ENCODE results near the gene GLIPR2.

Gene GLIPR2

DNA sequence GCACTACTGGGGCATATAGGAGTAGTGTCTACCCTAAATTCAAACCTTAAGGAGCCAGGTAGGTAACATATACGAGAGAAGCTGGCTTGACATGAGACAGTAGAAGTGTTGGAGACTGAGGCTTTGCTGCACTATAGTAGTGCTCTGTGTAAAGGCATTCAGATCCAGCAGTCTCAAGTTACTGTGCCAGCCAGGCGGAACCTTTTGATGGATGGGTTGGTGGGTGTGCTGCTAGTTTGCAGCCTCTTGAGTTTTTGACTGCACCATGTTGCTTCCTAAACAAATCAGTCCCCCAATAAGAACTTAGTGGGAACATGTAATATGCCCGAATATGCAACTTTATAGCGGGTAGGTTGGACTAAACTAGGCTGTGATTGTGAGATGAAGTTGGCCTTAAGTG is 55.7 kb downstream of the GLIPR2 start:
- DNase-seq (ENCODE audit: low read depth, low spot score), result no peak

DNA sequence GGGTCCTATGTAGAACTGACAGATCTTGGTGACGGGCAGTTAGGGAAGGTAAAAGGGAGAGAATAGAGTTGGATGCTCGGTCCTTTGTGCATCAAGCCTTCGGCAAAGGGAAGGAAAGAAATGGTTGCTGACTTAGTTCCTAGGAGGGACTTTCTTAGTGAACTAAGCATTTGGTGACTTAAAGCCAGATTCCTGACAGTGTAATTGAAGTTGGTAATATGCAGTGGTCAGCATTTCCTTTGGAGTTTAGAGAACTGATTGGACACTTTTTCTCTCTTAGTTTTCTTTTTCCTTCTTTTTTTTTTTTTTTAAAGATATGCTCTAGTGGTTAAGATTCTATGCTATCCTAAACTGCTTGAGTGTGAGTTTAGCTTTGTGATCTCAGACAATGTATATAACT is 56.5 kb downstream of the GLIPR2 start:
- no peak for DNase-seq (ENCODE audit: low read depth, low spot score)

DNA sequence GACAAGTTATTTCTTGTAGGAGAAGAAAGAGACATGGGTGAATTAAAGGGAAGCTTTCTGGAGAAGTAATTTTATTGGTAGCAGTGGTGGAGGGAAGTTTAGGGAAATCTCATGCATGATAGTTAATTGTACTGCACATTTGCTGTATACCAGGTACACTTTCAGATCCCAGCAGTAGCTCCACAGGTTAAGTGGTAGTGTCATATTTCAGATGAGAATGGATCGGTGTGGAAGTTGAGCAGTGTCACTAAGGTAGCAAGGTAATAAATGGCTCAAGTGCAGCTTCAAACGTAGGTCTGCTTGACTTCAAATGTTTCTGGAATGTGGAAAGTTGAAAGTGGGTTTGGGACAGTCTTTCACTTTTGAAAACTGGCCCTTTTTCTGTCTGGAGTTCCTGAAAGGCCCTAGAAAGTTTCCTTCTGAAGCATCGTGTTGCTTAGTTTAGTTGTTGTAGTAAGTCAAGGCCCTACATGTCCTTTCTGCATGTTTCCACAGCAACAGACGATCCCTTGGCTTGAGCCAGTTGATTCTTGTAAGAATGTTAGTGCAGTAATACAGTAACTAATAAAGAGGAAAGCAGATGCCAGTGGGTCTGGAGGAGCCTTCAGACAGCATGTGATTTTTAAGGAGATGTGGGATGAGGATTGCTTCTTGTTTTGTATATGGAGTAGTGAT is 57.9 kb downstream of the GLIPR2 start:
- no peak for DNase-seq (ENCODE audit: low read depth, low spot score)

DNA sequence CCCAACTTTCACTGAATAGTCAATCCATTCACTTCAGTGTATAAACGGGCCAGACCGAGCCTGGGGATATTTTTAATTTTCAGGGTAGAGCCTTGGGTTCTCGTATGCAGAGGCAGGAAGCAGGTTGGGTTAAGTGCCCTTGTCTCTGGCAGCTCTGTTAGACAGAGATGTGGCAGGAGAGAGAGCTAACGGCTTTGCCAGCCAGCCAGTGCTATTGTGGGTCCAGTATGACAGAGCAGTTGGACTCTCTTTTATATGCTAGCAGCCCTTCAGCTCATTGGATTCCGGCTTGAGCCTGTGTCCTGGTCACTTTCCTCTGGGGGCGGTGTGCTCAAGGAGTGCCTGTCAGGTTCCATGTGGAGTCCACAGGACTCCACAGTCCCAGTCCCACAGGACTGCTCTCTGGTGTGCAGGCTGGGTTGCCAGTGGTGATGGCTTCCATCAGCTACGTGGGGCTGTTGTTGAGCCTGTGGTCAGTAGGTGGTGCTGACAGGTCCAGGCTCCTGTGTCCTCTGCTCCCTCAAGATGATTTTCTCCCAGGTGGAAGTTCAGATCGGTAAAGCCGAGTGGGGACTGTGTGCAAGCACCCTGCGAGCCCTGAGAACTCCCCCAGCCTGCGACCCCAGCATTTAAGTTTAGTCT is 68.5 kb downstream of the GLIPR2 start:
- DNase-seq (ENCODE audit: low read depth, low spot score), result peak; percentile 17

DNA sequence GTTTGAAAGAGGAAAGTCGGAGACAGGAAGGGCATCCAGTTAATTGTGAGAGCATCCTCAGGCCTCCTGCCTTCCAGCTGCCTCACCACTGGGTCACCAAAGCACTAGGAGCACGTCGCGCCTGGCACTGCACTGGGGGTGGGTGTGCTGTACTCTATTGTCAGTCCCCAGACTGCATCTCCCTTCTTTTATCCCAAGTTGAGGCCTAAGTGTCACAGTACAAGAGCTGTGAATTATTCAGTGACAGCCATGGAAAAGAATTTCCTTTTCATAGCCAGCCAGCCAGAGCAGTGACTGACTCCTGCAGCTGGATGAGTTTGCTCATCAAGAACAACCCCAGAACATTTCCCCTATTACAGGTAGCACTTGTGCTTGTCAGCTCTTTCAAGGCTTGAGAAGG is 70.5 kb downstream of the GLIPR2 start:
- DNase-seq (ENCODE audit: low read depth, low spot score), result no peak

DNA sequence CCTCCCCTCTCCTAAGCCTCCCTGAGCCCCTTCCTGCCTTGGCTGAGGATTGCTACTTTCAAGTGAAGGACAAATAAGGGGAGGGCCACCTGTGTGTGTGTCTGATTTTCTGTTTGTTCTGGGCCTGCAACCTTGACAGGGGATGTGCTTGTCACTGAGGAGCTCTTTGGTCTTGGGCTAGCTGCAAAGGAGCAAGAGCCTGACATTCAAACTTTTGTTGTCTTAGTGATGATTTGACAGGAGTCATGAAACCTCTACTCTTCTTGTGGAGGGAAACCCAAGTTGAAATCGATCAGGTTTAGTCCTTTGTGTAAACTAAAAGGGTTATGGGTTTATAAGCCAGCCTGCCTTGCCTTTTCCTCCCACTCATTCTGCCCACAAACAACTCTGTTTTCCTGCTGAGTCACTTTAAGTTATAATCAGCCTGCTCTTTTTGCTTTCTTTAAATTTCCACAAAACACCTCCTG is 71.0 kb downstream of the GLIPR2 start:
- DNase-seq (ENCODE audit: low read depth, low spot score), result no peak

DNA sequence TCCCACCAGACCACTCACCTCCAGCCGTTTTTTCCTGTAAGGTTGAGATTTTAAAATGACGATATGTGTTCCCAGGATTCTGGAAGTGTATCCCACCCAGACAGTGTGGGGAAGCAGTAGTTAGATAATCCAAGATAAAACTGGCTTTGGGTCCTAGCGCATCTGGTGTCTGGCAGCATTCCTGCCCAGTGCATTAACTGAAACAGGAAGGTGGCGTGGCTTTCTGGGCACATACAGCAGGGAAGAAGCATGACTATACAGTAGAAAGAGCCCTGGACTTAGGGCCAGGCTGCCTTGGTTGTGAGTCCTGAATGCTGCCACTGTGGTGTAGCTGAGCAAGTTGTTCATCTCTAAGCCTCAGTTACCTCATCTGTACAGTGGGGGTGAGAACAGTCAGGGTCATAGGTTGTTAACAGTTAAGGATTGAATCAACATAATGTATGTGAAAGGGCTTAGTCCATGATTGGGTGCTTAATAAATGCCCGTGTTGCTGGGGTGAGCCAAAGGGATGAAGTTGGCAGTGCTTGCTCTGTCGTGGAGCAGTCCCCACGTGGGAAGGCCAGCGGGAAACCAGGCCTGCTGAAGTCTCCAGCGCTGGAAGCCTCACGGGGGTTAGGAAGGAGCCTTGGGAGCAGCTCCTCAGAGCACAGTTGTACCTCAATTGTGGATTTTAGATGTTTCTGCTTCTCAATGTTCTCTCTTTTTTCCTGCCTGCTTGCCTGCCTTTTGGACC is 72.2 kb downstream of the GLIPR2 start:
- DNase-seq (ENCODE audit: low read depth, low spot score), result no peak

DNA sequence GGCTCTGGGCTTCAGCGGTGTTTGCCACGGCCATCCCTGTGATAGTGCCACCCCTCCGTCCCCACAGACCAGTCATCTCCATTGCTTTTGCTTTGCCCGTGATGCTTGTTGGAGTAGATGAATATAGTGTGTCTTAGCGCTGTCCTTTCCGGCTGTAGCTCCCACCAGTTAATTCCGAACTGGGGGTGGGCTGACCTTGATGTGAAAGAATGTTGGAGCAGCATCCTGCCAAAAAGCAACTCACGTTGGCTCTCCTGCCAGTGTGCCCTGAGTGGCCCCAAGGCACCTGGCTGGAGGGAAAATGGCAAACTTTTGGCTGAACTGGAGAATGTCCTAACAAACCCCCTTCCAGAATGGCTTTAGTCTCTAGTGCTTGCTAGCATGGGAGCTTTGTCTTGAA is 74.2 kb downstream of the GLIPR2 start:
- no peak for DNase-seq (ENCODE audit: low read depth, low spot score)

DNA sequence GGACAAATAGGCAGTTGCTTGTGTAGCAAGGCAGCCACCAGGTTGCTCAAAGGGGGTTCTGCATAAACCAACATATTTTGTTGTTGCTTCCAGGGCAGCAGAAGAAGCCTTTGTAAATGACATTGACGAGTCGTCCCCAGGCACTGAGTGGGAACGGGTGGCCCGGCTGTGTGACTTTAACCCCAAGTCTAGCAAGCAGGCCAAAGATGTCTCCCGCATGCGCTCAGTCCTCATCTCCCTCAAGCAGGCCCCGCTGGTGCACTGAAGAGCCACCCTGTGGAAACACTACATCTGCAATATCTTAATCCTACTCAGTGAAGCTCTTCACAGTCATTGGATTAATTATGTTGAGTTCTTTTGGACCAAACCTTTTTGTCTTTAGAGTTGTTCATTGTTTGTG is 75.0 kb downstream of the GLIPR2 start:
- no peak for DNase-seq (ENCODE audit: low read depth, low spot score)

DNA sequence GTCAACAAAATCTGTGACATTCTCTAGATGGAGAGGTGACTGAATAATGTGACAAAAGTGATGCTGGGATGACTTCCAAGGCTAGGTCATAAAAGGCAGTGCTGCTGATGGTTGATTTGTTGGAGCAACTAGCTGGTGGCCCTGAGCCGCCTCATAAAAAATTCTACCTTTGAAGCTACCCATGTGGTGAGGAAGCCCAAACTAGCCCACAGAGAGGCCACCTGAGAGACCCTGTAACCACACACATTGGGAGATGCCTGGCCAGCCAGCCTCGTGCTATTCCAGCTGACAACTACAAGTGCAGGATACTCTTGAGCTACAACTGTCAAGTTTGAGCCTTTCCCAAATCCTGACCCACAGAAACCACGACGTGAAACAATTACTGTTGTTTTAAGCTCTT is 76.9 kb downstream of the GLIPR2 start:
- no peak for DNase-seq (ENCODE audit: low read depth, low spot score)
